T-cell (primary cell): ENCODE measurements around the gene ANO1. TPM values are rescaled to one million over a fixed set of nuclear protein-coding genes. Genes with fewer than 3 reads are reported as not detected.

Experiments
- ATAC-seq, 4 experiments: fragments of 200-7000 bp in 3 of 4; fragments of 150-1000 bp in 1 of 4; cut with Tn5 transposase; replicated peaks in 1 of 4; 1 replicate in 3 of 4; 2 replicates in 1 of 4; pipeline ENCODE4 v1.10.0; 2021; ENCODE audit warnings: moderate library complexity in 3 of 4, mild to moderate bottlenecking in 2 of 4, moderate number of reproducible peaks in 1 of 4
- CTCF ChIA-PET, 2 donors: fragments of 300-600 bp; sonication (Branson Sonifier 250); formaldehyde crosslinking; loops; one replicate each; lab custom pipeline; 2022; ENCODE audit warnings: antibody characterized with exemption in 2 of 2; lab: Charles Lee
- POLR2A ChIA-PET, 2 donors: fragments of 300-600 bp; sonication (Branson Sonifier 250); formaldehyde crosslinking; loops; one replicate each; lab custom pipeline; 2022; ENCODE audit warnings: antibody characterized with exemption in 2 of 2; lab: Charles Lee
- DNase-seq, 35 experiments: peaks; one replicate each; pipeline versions ENCODE4 v3.0.0 to v3.0.0-alpha.2; 2013 to 2023
- H3K27ac ChIP-seq: one replicate; pipeline ENCODE4 v1.5.1; 2013; ENCODE audit warnings: low read length
- H3K27me3 ChIP-seq, 2 experiments: replicated peaks in 1 of 2; 1 replicate in 1 of 2; 2 replicates in 1 of 2; pipeline versions ENCODE4 v1.6.1 to v1.7.0; 2013; ENCODE audit warnings: low read length in 1 of 2, mixed read lengths in 1 of 2; ENCODE audit not compliant: control insufficient read depth in 2 of 2, insufficient read depth in 2 of 2; ENCODE audit errors: extremely low read depth in 1 of 2
- H3K36me3 ChIP-seq, 2 donors: 1 replicate in 1 of 2; 2 replicates in 1 of 2; pipeline versions ENCODE4 v1.6.1 to v1.7.0; 2013; ENCODE audit warnings: low read length in 1 of 2; ENCODE audit not compliant: control insufficient read depth in 2 of 2, insufficient read depth in 1 of 2; ENCODE audit errors: extremely low read depth in 1 of 2
- H3K4me1 ChIP-seq, 2 experiments: 1 replicate in 1 of 2; 2 replicates in 1 of 2; pipeline versions ENCODE4 v1.6.1 to v1.7.0; 2013; ENCODE audit warnings: low read length in 2 of 2, mixed read lengths in 1 of 2; ENCODE audit not compliant: insufficient read depth in 2 of 2, control insufficient read depth in 1 of 2; ENCODE audit errors: extremely low read depth in 1 of 2
- H3K4me3 ChIP-seq, 2 donors: 1 replicate in 1 of 2; 2 replicates in 1 of 2; pipeline versions ENCODE4 v1.5.1 to v1.7.0; 2013; ENCODE audit warnings: mild to moderate bottlenecking in 2 of 2, low read length in 1 of 2, moderate library complexity in 1 of 2; ENCODE audit not compliant: control insufficient read depth in 1 of 2; ENCODE audit errors: extremely low read depth in 1 of 2
- H3K9me3 ChIP-seq: 2 replicates; pipeline ENCODE4 v1.7.0; 2013
- H3K27ac Mint-ChIP-seq, 2 donors: one replicate each; pipeline ENCODE4 v1.8.0; 2020 to 2021; ENCODE audit warnings: mild to moderate bottlenecking in 2 of 2, mixed read lengths in 2 of 2
- H3K27me3 Mint-ChIP-seq, 2 donors: one replicate each; pipeline ENCODE4 v1.8.0; 2021 to 2022; ENCODE audit warnings: mixed read lengths in 2 of 2
- H3K36me3 Mint-ChIP-seq: one replicate; pipeline ENCODE4 v1.8.0; 2021; ENCODE audit warnings: mixed read lengths
- H3K4me1 Mint-ChIP-seq, 3 donors: one replicate each; pipeline ENCODE4 v1.8.0; 2020 to 2022; ENCODE audit warnings: mixed read lengths in 3 of 3, mild to moderate bottlenecking in 1 of 3
- H3K4me3 Mint-ChIP-seq, 3 donors: one replicate each; pipeline ENCODE4 v1.8.0; 2020 to 2022; ENCODE audit warnings: mild to moderate bottlenecking in 3 of 3, mixed read lengths in 3 of 3, moderate library complexity in 3 of 3
- H3K9me3 Mint-ChIP-seq, 3 donors: one replicate each; pipeline ENCODE4 v1.8.0; 2020 to 2022; ENCODE audit warnings: mixed read lengths in 3 of 3
- WGBS: methylation state at CpG from one replicate; pipeline ENCODE4 v1.1.5; 2013; ENCODE audit warnings: missing lambda C conversion rate; ENCODE audit not compliant: insufficient coverage; 5-methylcytosine and 5-hydroxymethylcytosine counted together
- total RNA-seq, 35 experiments: library from RNA in 6 of 35; stranded (reverse) in 6 of 35; fragments of 120-200 nt in 1 of 35; gene quantifications; one replicate each; pipeline versions ENCODE4 v1.2.1 to v1.2.4 and lab custom pipeline; 2013 to 2026

The ANO1 gene
- total RNA-seq, 5 donors from 2014 or later (not counting 1 experiment from before 2014, with no cell fraction given) = 0.19 to 0.38 (median 0.33) TPM; not detected in 2

DNA sequence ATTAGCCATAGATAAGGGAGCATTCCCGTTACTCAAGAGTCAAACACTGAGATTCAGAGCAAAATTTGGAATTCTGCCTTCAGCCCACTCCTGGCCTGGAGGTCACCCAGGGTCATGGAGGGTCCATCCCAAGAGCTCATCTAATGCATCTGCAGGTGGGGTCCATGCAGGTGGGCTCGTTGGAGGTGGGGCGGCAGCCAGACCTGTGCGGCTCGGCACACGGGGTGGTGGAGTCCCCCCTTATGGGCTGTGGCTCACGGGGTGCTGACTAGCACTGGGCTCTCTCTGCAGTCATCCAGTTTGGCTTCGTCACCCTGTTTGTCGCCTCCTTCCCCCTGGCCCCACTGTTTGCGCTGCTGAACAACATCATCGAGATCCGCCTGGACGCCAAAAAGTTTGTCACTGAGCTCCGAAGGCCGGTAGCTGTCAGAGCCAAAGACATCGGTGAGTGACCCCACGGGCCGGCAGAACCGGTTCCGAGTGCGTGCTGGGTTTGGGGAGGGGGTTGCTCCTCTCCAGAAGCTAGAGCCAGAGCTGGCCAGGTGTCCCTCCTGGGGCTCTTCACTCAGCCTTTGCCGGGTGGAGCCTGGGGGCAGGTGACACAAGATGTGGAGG, 92.6 kb downstream of the ANO1 start:
- Mint-ChIP-seq H3K4me3 (no peak overlapping the region), H3K27ac (no peak overlapping the region), H3K4me1 (peaks cover 0 to 6% (median 0%) of the 10 kb centered on the region in 3 donors), H3K9me3 (no peaks in the 10 kb centered on the region), H3K27me3 (peaks cover 11 to 19% of the 10 kb centered on the region in 2 donors), H3K36me3 (no peaks in the 10 kb centered on the region)
- Histone ChIP-seq H3K27me3 (peaks cover 0 to 35% of the 10 kb centered on the region in 2 experiments), H3K4me3 (no peak overlapping the region), H3K36me3 (no peaks in the 10 kb centered on the region), H3K27ac (no peak overlapping the region), H3K4me1 (no peaks in the 10 kb centered on the region), H3K9me3 (no peaks in the 10 kb centered on the region)
- DNase-seq = no peak
- ATAC-seq = no peak
- POLR2A ChIA-PET = no interaction called here
- 85% methylated on average over 21 of the region's 22 CpGs for WGBS
- CTCF ChIA-PET = no interaction called here

- ATAC-seq (no peak), DNase-seq (no peak)
- Histone ChIP-seq H3K4me1 (no peaks in the 10 kb centered on the region), H3K4me3 (no peak overlapping the region), H3K9me3 (no peaks in the 10 kb centered on the region), H3K27ac (no peak overlapping the region), H3K36me3 (no peaks in the 10 kb centered on the region), H3K27me3 (peaks cover 0 to 31% of the 10 kb centered on the region in 2 experiments)
- H3K4me3 Mint-ChIP-seq = no peak overlapping the region
- CTCF ChIA-PET = interaction anchor here in 1 of 2 donors (0.6 kb wide), 1 partner anchor 62 kb away, joined by 3 read pairs; no protein-coding TSS in a partner anchor
- no peak overlapping the region for H3K27ac Mint-ChIP-seq
- H3K4me1 Mint-ChIP-seq = peaks cover 0 to 6% (median 0%) of the 10 kb centered on the region in 3 donors
- 100% methylated on average over 2 of the region's 4 CpGs for WGBS
- H3K36me3 Mint-ChIP-seq = no peaks in the 10 kb centered on the region
- H3K9me3 Mint-ChIP-seq = no peaks in the 10 kb centered on the region
- POLR2A ChIA-PET = no interaction called here
- peaks cover 8 to 13% of the 10 kb centered on the region in 2 donors for H3K27me3 Mint-ChIP-seq
Measured at GRCh38 chr11:70173018-70173417, 94.9 kb downstream of the ANO1 start.

- no peak overlapping the region for H3K27ac Mint-ChIP-seq
Measured at GRCh38 chr11:70174547-70175235, 96.6 kb downstream of the ANO1 start.

DNA sequence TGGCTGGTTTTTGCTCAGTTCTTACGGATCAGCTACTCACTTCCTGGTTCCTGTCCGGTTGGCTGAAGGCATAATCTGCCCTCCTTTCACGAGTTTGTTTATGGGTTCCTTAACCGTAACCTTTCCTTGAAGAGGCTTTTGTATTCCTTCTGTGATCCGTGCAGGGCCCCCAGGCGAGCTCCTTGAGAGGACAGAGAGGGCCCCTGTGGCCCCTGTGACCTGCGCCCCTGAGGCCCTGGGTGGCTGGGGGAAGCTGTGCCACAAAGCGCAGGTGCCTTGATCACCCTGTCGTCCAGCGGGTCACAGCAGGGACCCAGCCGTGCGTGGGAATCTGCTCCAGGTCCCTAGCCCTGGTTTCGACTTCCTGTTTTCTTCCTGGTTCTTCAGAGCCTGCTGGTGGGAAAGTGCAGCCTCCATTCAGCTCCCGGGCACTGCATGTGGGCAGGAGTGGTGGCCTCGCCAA, 97.2 kb downstream of the ANO1 start:
- DNase-seq = no peak
- Histone ChIP-seq H3K27ac (no peak overlapping the region), H3K27me3 (peaks cover 0 to 23% of the 10 kb centered on the region in 2 experiments), H3K4me3 (no peak overlapping the region), H3K36me3 (no peaks in the 10 kb centered on the region), H3K9me3 (no peaks in the 10 kb centered on the region), H3K4me1 (no peaks in the 10 kb centered on the region)
- Mint-ChIP-seq H3K4me3 (no peak overlapping the region), H3K36me3 (no peaks in the 10 kb centered on the region), H3K9me3 (no peaks in the 10 kb centered on the region), H3K27ac (no peak overlapping the region), H3K4me1 (peaks cover 0 to 6% (median 0%) of the 10 kb centered on the region in 3 donors), H3K27me3 (peaks cover 3% of the 10 kb centered on the region in 2 donors)
- CTCF ChIA-PET = interaction anchor here in 1 of 2 donors (0.7 kb wide), 1 partner anchor 112 kb away, joined by 3 read pairs; no protein-coding TSS in a partner anchor
- POLR2A ChIA-PET = no interaction called here
- WGBS = 67% methylated on average over 13 of the region's 15 CpGs
- no peak for ATAC-seq

More at GRCh38 chr11:70174547-70175235, 96.6 kb downstream of the ANO1 start:
- Histone ChIP-seq H3K9me3 (no peaks in the 10 kb centered on the region), H3K4me3 (no peak overlapping the region), H3K27me3 (peaks cover 0 to 22% of the 10 kb centered on the region in 2 experiments), H3K36me3 (no peaks in the 10 kb centered on the region), H3K4me1 (no peaks in the 10 kb centered on the region), H3K27ac (no peak overlapping the region)
- no peak for ATAC-seq
- CTCF ChIA-PET = no interaction called here
- POLR2A ChIA-PET = no interaction called here
- H3K36me3 Mint-ChIP-seq = no peaks in the 10 kb centered on the region
- peaks cover 0 to 6% (median 0%) of the 10 kb centered on the region in 3 donors for H3K4me1 Mint-ChIP-seq
- peaks cover 3 to 5% of the 10 kb centered on the region in 2 donors for H3K27me3 Mint-ChIP-seq
- H3K4me3 Mint-ChIP-seq = no peak overlapping the region
- no peaks in the 10 kb centered on the region for H3K9me3 Mint-ChIP-seq
- no peak for DNase-seq
- WGBS = 65% methylated on average over 15 of the region's 17 CpGs

GRCh38 chr11:70176940-70177689, 99.0 kb downstream of the ANO1 start:
- Mint-ChIP-seq H3K27me3 (peaks cover 2 to 3% of the 10 kb centered on the region in 2 donors), H3K4me3 (no peak overlapping the region), H3K4me1 (peaks cover 0 to 6% (median 0%) of the 10 kb centered on the region in 3 donors), H3K27ac (no peak overlapping the region), H3K36me3 (no peaks in the 10 kb centered on the region), H3K9me3 (no peaks in the 10 kb centered on the region)
- CTCF ChIA-PET = no interaction called here
- POLR2A ChIA-PET = no interaction called here
- H3K27ac ChIP-seq = no peak overlapping the region
- H3K9me3 ChIP-seq = no peaks in the 10 kb centered on the region
- H3K36me3 ChIP-seq = no peaks in the 10 kb centered on the region
- no peak overlapping the region for H3K4me3 ChIP-seq
- H3K27me3 ChIP-seq = peaks cover 0 to 17% of the 10 kb centered on the region in 2 experiments
- 98% methylated on average over 15 of the region's 39 CpGs for WGBS
- DNase-seq (peak in 32 of 35 experiments; percentile 13 to 65 (median 40)), ATAC-seq (peak in 2 of 4 experiments; percentile 43 to 46)
- H3K4me1 ChIP-seq = no peaks in the 10 kb centered on the region

DNA sequence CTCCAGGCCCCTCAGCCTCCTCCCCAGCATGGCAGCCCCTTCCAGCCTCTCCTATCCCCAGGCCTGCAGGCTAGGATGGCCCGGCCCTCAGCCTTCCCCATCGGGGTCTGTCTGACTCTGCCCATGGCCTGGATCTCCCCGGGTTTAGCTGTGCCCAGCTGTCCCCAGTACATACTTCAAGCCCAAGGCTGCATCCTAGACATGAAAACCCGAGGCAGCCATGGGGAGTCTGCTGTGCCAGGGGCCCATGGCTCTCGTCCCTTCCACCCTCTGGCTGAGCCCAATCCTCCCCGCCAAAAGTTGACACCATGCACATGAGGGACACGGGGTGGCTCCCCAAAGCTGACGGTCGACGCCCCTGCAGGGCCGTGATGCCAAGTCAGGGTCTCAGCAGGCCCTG, 102.8 kb downstream of the ANO1 start:
- H3K4me3 Mint-ChIP-seq = no peak overlapping the region
- ATAC-seq = no peak
- CTCF ChIA-PET = no interaction called here

More for the DNA sequence above, 102.8 kb downstream of the ANO1 start:
- Histone ChIP-seq H3K4me3 (no peak overlapping the region), H3K27ac (no peak overlapping the region), H3K27me3 (peaks cover 0 to 43% of the 10 kb centered on the region in 2 experiments), H3K9me3 (no peaks in the 10 kb centered on the region), H3K4me1 (no peaks in the 10 kb centered on the region), H3K36me3 (no peaks in the 10 kb centered on the region)
- POLR2A ChIA-PET = no interaction called here
- Mint-ChIP-seq H3K36me3 (no peaks in the 10 kb centered on the region), H3K27me3 (peaks cover 1 to 12% of the 10 kb centered on the region in 2 donors), H3K4me1 (no peaks in the 10 kb centered on the region), H3K9me3 (no peaks in the 10 kb centered on the region), H3K27ac (no peak overlapping the region)
- 85% methylated on average over 9 of the region's 11 CpGs for WGBS
- no peak for DNase-seq
